Hippocampal formation (tissue), 2 donors: ENCODE data around the gene TCF20.

Source experiments
- DNase-seq, 2 donors: peaks; one replicate each; lab custom pipeline; 2025; lab: John Stamatoyannopoulos, UW

TCF20 gene

GRCh38 chr22:42270510-42271190, at the start of gene TCF20:
TCF20 (minus strand) TSS chr22:42270653; CDS start chr22:42215305, 55,348 bp downstream.
- peak; percentile 53 to 63 for DNase-seq

- no peak for DNase-seq
Observed at GRCh38 chr22:42319386-42319785, 48.9 kb upstream of the TCF20 start.

GRCh38 chr22:42318967-42319366, 48.5 kb upstream of the TCF20 start:
- DNase-seq: no peak

- peak in 1 of 2 donors; percentile 31 for DNase-seq
Observed at GRCh38 chr22:42317691-42318547, 47.5 kb upstream of the TCF20 start.

GRCh38 chr22:42317008-42317407, 46.6 kb upstream of the TCF20 start:
- DNase-seq: no peak

- DNase-seq: no peak
Observed at GRCh38 chr22:42315392-42315756, 44.9 kb upstream of the TCF20 start.

GRCh38 chr22:42314709-42315391, 44.4 kb upstream of the TCF20 start:
- no peak for DNase-seq

GRCh38 chr22:42313804-42314581, 43.5 kb upstream of the TCF20 start:
- DNase-seq: peak in 1 of 2 donors; percentile 21

GRCh38 chr22:42313204-42313603, 42.8 kb upstream of the TCF20 start:
- DNase-seq: no peak

GRCh38 chr22:42310291-42311015, 40.0 kb upstream of the TCF20 start:
- DNase-seq: peak in 1 of 2 donors; percentile 34

GRCh38 chr22:42309865-42310264, 39.4 kb upstream of the TCF20 start:
- DNase-seq: no peak

GRCh38 chr22:42308892-42309468, 38.5 kb upstream of the TCF20 start:
- no peak for DNase-seq

- DNase-seq: no peak
Observed at GRCh38 chr22:42307806-42308563, 37.5 kb upstream of the TCF20 start.

GRCh38 chr22:42306010-42306409, 35.6 kb upstream of the TCF20 start:
- no peak for DNase-seq

- DNase-seq: no peak
Observed at GRCh38 chr22:42304324-42304790, 33.9 kb upstream of the TCF20 start.

- no peak for DNase-seq
Observed at GRCh38 chr22:42303396-42304323, 33.2 kb upstream of the TCF20 start.

- no peak for DNase-seq
Observed at GRCh38 chr22:42301742-42302102, 31.3 kb upstream of the TCF20 start.

- DNase-seq: no peak
Observed at GRCh38 chr22:42301077-42301741, 30.8 kb upstream of the TCF20 start.
